Testis (tissue), 3 donors: ENCODE data around the gene MAP4. TPM values are rescaled to one million over a fixed set of nuclear protein-coding genes. Genes with fewer than 3 reads are reported as not detected.
A peak's percentile ranks its signal among the peaks of the same experiment; 100 is the strongest.

Experiments
- DNase-seq: peaks from one replicate; pipeline ENCODE4 v3.0.0-alpha.2; 2019
- H3K27ac ChIP-seq, 2 donors: fragments of 200-600 bp; sonication (generic); one replicate each; pipeline ENCODE4 v1.5.1; 2019
- H3K27me3 ChIP-seq: fragments of 200-600 bp; sonication (generic); one replicate; pipeline ENCODE4 v1.5.1; 2019
- H3K36me3 ChIP-seq: fragments of 200-600 bp; sonication (generic); one replicate; pipeline ENCODE4 v1.5.1; 2017; ENCODE audit warnings: low read depth; ENCODE audit errors: missing control alignments
- H3K4me1 ChIP-seq: fragments of 200-600 bp; sonication (generic); one replicate; pipeline ENCODE4 v1.5.1; 2019
- H3K4me3 ChIP-seq, 2 donors: fragments of 200-600 bp; sonication (generic); one replicate each; pipeline ENCODE4 v1.5.1; 2017 to 2019
- H3K9me3 ChIP-seq: fragments of 200-600 bp; sonication (generic); one replicate; pipeline ENCODE4 v1.5.1; 2017
- POLR2A ChIP-seq: fragments of 450-650 bp; IDR thresholded peaks from one replicate; pipeline ENCODE4 v1.6.1; 2017; ENCODE audit warnings: antibody characterized with exemption, mild to moderate bottlenecking, moderate library complexity
- WGBS, 2 donors: methylation state at CpG; one replicate each; pipeline ENCODE4 v1.1.5; 2018; 5-methylcytosine and 5-hydroxymethylcytosine counted together
- intact Hi-C: fragments of 100-400 bp; cut with DNase I; formaldehyde crosslinking; loops from one replicate; pipeline ENCODE4 v1.15.1; 2023; ENCODE audit warnings: low total_unique reads
- polyA plus RNA-seq: library from polyadenylated mRNA; stranded (reverse); fragments of 350-450 nt; fragmentation: Illumina TruSeq; extraction: RNeasy Lipid Tissue Mini Kit (QIAGEN cat#74804); gene quantifications from one replicate; pipeline ENCODE4 v1.2.3, GENCODE V29; 2014; ENCODE audit warnings: low read depth, low replicate concordance; ENCODE audit not compliant: insufficient read depth
- total RNA-seq, 2 donors: library from RNA; depleted of rRNA; stranded (reverse); fragments of >200 nt; gene quantifications; one replicate each; pipeline ENCODE4 v1.2.3, GENCODE V29; 2016
- TF ChIP-seq, protein P1 (sequence below), 3 experiments: fragments of 450-650 bp in 2 of 3; fragments of 200-600 bp in 1 of 3; sonication (generic) in 1 of 3; IDR thresholded peaks; one replicate each; pipeline ENCODE4 v1.5.1; 2016 to 2019; ENCODE audit warnings: antibody characterized with exemption in 3 of 3, mild to moderate bottlenecking in 2 of 3, moderate library complexity in 1 of 3

MAP4 gene
- total and polyA plus RNA-seq, 3 donors from 2014 or later: 195 to 241 (median 226) TPM

- peak; percentile 23 for DNase-seq
- peak overlapping the region in 1 of 2 donors; percentile 3 for H3K27ac ChIP-seq
- H3K9me3 ChIP-seq: no peaks in the 10 kb centered on the region
- intact Hi-C loops: no loop called here
- TF ChIP-seq, protein P1, sequence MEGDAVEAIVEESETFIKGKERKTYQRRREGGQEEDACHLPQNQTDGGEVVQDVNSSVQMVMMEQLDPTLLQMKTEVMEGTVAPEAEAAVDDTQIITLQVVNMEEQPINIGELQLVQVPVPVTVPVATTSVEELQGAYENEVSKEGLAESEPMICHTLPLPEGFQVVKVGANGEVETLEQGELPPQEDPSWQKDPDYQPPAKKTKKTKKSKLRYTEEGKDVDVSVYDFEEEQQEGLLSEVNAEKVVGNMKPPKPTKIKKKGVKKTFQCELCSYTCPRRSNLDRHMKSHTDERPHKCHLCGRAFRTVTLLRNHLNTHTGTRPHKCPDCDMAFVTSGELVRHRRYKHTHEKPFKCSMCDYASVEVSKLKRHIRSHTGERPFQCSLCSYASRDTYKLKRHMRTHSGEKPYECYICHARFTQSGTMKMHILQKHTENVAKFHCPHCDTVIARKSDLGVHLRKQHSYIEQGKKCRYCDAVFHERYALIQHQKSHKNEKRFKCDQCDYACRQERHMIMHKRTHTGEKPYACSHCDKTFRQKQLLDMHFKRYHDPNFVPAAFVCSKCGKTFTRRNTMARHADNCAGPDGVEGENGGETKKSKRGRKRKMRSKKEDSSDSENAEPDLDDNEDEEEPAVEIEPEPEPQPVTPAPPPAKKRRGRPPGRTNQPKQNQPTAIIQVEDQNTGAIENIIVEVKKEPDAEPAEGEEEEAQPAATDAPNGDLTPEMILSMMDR (IDR thresholded peaks at IDR 0.05): no peak
- no peak for TF ChIP-seq POLR2A
- H3K27me3 ChIP-seq: no peaks in the 10 kb centered on the region
- no peak overlapping the region for H3K4me3 ChIP-seq
- WGBS, 2 donors: 61 to 63% methylated on average over 4 to 5 of the region's 5 CpGs
- peaks cover 23% of the 10 kb centered on the region for H3K4me1 ChIP-seq
- no peaks in the 10 kb centered on the region for H3K36me3 ChIP-seq
These were observed 54.2 kb downstream of the MAP4 start for GRCh38 chr3:47961815-47962606.

- H3K4me1 ChIP-seq: peaks cover 23% of the 10 kb centered on the region
- no peaks in the 10 kb centered on the region for H3K36me3 ChIP-seq
- H3K9me3 ChIP-seq: no peaks in the 10 kb centered on the region
- DNase-seq: no peak
- no peaks in the 10 kb centered on the region for H3K27me3 ChIP-seq
- intact Hi-C loops: no loop called here
- 82 to 90% methylated on average over 1 of the region's 1 CpG for WGBS, 2 donors
- H3K4me3 ChIP-seq: no peak overlapping the region
- no peak for TF ChIP-seq POLR2A
- TF ChIP-seq, protein P1 (IDR thresholded peaks at IDR 0.05): no peak
- no peak overlapping the region for H3K27ac ChIP-seq
These were observed 55.2 kb downstream of the MAP4 start for GRCh38 chr3:47961036-47961435.

GRCh38 chr3:47956521-47956920 lies 59.7 kb downstream of the MAP4 start:
- TF ChIP-seq POLR2A: no peak
- TF ChIP-seq, protein P1 (IDR thresholded peaks at IDR 0.05): no peak
- Histone ChIP-seq H3K4me1 (peaks cover 17% of the 10 kb centered on the region), H3K36me3 (no peaks in the 10 kb centered on the region), H3K4me3 (no peak overlapping the region), H3K9me3 (no peaks in the 10 kb centered on the region), H3K27ac (no peak overlapping the region), H3K27me3 (no peaks in the 10 kb centered on the region)
- 63 to 71% methylated on average over 1 of the region's 1 CpG for WGBS, 2 donors
- intact Hi-C loops: no loop called here
- no peak for DNase-seq

DNA sequence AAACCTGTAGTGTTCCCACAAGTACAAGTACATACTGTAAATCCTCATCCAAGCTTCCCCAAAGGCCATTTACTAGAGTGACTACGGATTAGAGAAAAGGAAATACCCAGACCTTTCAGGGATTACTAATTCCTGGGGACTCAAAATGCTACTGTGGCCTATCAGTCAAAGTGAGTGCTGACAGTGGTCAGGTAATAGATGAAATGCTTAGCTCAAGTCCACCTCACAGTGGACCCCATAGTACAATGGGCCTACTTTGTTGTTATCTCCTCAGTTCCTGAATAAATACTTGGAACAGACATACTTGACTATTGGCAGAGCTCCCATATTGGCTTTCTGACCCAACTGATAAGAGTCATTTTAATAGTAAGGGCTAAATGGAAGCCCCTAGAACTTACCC lies 61.6 kb downstream of the MAP4 start:
- Histone ChIP-seq H3K4me3 (no peak overlapping the region), H3K9me3 (no peaks in the 10 kb centered on the region), H3K4me1 (peaks cover 10% of the 10 kb centered on the region), H3K27ac (peak overlapping the region in 1 of 2 donors; percentile 24), H3K27me3 (no peaks in the 10 kb centered on the region), H3K36me3 (no peaks in the 10 kb centered on the region)
- peak; percentile 37 for DNase-seq
- whole genome bisulfite sequencing, 2 donors: 66 to 67% methylated on average over 1 of the region's 1 CpG
- intact Hi-C loops: no loop called here
- TF ChIP-seq, protein P1 (IDR thresholded peaks at IDR 0.05): no peak
